Colonic mucosa (tissue), 4 donors: ENCODE measurements around the gene CBLL1. TPM values are rescaled to one million over a fixed set of nuclear protein-coding genes. Genes with fewer than 3 reads are reported as not detected.

Source experiments
- DNase-seq: peaks from one replicate; pipeline ENCODE4 v3.0.0-alpha.2; 2020
- H3K27ac ChIP-seq: fragments of 200-600 bp; one replicate; pipeline ENCODE4 v1.8.0; 2021
- H3K27me3 ChIP-seq: fragments of 200-600 bp; one replicate; pipeline ENCODE4 v1.8.0; 2021
- H3K36me3 ChIP-seq: fragments of 200-600 bp; one replicate; pipeline ENCODE4 v1.8.0; 2021
- H3K4me1 ChIP-seq: fragments of 200-600 bp; one replicate; pipeline ENCODE4 v1.8.0; 2021; ENCODE audit warnings: mild to moderate bottlenecking
- H3K4me3 ChIP-seq: fragments of 200-600 bp; one replicate; pipeline ENCODE4 v1.8.0; 2021
- H3K9ac ChIP-seq, 2 donors: one replicate each; pipeline ENCODE4 v1.7.0; 2013; ENCODE audit warnings: control low read depth in 2 of 2, low read depth in 2 of 2, low read length in 2 of 2
- H3K9me3 ChIP-seq: fragments of 200-600 bp; one replicate; pipeline ENCODE4 v1.8.0; 2021
- CTCF ChIP-seq: fragments of 200-600 bp; IDR thresholded peaks from one replicate; pipeline ENCODE4 v1.8.0; 2022; ENCODE audit warnings: antibody characterized with exemption, mild to moderate bottlenecking
- intact Hi-C: fragments of 100-400 bp; cut with DNase I; formaldehyde crosslinking; loops from one replicate; pipeline ENCODE4 v1.14.1; 2022
- total RNA-seq, 2 donors: library from RNA; stranded (reverse); fragmentation: NEBNext Ultra II Directional in 1 of 2; extraction: Animal tissue kit (Norgen Biotek cat#: 25700) in 1 of 2; gene quantifications; one replicate each; pipeline ENCODE4 v1.2.1, GENCODE V29; 2021
- donor health status: healthy.
- donor health status: DM: no; HTN: no; CAD: no.
- donor health status: DM: no; HTN: no; CAD: no.

Gene CBLL1
- total RNA-seq, 2 donors from 2014 or later, result 21.5 to 23.2 TPM

- H3K9ac ChIP-seq, result no peak overlapping the region
- no peaks in the 10 kb centered on the region for H3K27me3 ChIP-seq
- H3K27ac ChIP-seq, result no peak overlapping the region
- H3K9me3 ChIP-seq, result no peaks in the 10 kb centered on the region
- intact Hi-C loops, result no loop called here
- no peak for DNase-seq
- no peak overlapping the region for H3K4me3 ChIP-seq
- no peak for TF ChIP-seq CTCF
- H3K4me1 ChIP-seq, result peaks cover 14% of the 10 kb centered on the region
- no peaks in the 10 kb centered on the region for H3K36me3 ChIP-seq
Observed at GRCh38 chr7:107746006-107746405, 2.1 kb downstream of the CBLL1 start.

GRCh38 chr7:107751113-107751512, 7.2 kb downstream of the CBLL1 start:
- Histone ChIP-seq H3K9ac (no peak overlapping the region), H3K27ac (no peak overlapping the region), H3K27me3 (no peaks in the 10 kb centered on the region), H3K4me1 (no peaks in the 10 kb centered on the region), H3K9me3 (no peaks in the 10 kb centered on the region), H3K36me3 (peaks cover 7% of the 10 kb centered on the region), H3K4me3 (no peak overlapping the region)
- no peak for TF ChIP-seq CTCF
- intact Hi-C loops, result no loop called here
- DNase-seq, result no peak

GRCh38 chr7:107754642-107755041, 10.7 kb downstream of the CBLL1 start:
- H3K4me1 ChIP-seq, result no peaks in the 10 kb centered on the region
- peaks cover 16% of the 10 kb centered on the region for H3K36me3 ChIP-seq
- DNase-seq, result no peak

GRCh38 chr7:107758667-107759066, 14.7 kb downstream of the CBLL1 start:
- H3K4me3 ChIP-seq, result no peak overlapping the region
- H3K4me1 ChIP-seq, result no peaks in the 10 kb centered on the region
- intact Hi-C loops, result no loop called here
- peaks cover 19% of the 10 kb centered on the region for H3K36me3 ChIP-seq
- DNase-seq, result no peak
- no peak for TF ChIP-seq CTCF
- no peaks in the 10 kb centered on the region for H3K27me3 ChIP-seq
- no peak overlapping the region for H3K27ac ChIP-seq
- no peak overlapping the region for H3K9ac ChIP-seq
- no peaks in the 10 kb centered on the region for H3K9me3 ChIP-seq

More at GRCh38 chr7:107754642-107755041, 10.7 kb downstream of the CBLL1 start:
- H3K4me3 ChIP-seq, result no peak overlapping the region
- H3K9me3 ChIP-seq, result no peaks in the 10 kb centered on the region
- intact Hi-C loops, result no loop called here
- no peak overlapping the region for H3K27ac ChIP-seq
- no peak overlapping the region for H3K9ac ChIP-seq
- TF ChIP-seq CTCF, result no peak
- no peaks in the 10 kb centered on the region for H3K27me3 ChIP-seq

GRCh38 chr7:107767391-107767790, 23.4 kb downstream of the CBLL1 start:
- no peak for TF ChIP-seq CTCF
- intact Hi-C loops, result no loop called here
- DNase-seq, result no peak

GRCh38 chr7:107768263-107768662, 24.3 kb downstream of the CBLL1 start:
- H3K27me3 ChIP-seq, result no peaks in the 10 kb centered on the region
- H3K36me3 ChIP-seq, result no peaks in the 10 kb centered on the region
- TF ChIP-seq CTCF, result no peak
- H3K4me3 ChIP-seq, result no peak overlapping the region
- no peak overlapping the region for H3K9ac ChIP-seq
- no peaks in the 10 kb centered on the region for H3K9me3 ChIP-seq
- H3K4me1 ChIP-seq, result no peaks in the 10 kb centered on the region
- intact Hi-C loops, result no loop called here
- H3K27ac ChIP-seq, result no peak overlapping the region
- DNase-seq, result no peak

More at GRCh38 chr7:107767391-107767790, 23.4 kb downstream of the CBLL1 start:
- no peaks in the 10 kb centered on the region for H3K9me3 ChIP-seq
- no peak overlapping the region for H3K9ac ChIP-seq
- no peak overlapping the region for H3K27ac ChIP-seq
- H3K36me3 ChIP-seq, result no peaks in the 10 kb centered on the region
- no peaks in the 10 kb centered on the region for H3K27me3 ChIP-seq
- H3K4me3 ChIP-seq, result no peak overlapping the region
- H3K4me1 ChIP-seq, result no peaks in the 10 kb centered on the region
